H1 (cell line): ENCODE results near the gene LAMC3.

Source experiments
- CTCF ChIP-seq, 3 experiments: IDR thresholded peaks; 1 replicate in 2 of 3; 2 replicates in 1 of 3; pipeline versions ENCODE4 v1.5.1 to v1.6.1; 2011; ENCODE audit warnings: low read length in 3 of 3, mild to moderate bottlenecking in 3 of 3, inconsistent platforms in 2 of 3, low read depth in 1 of 3, moderate library complexity in 1 of 3; ENCODE audit not compliant: insufficient read depth in 1 of 3; ENCODE audit errors: control extremely low read depth in 1 of 3
- JUND ChIP-seq: IDR thresholded peaks from 2 replicates; pipeline ENCODE4 v1.6.1; 2011; ENCODE audit warnings: mild to moderate bottlenecking, improper control_type of control experiment, low read length
- POLR2A ChIP-seq, 2 experiments: IDR thresholded peaks; 1 replicate in 1 of 2; 2 replicates in 1 of 2; pipeline ENCODE4 v1.6.1; 2011; ENCODE audit warnings: low read depth in 2 of 2, low read length in 2 of 2, mild to moderate bottlenecking in 2 of 2; ENCODE audit errors: control extremely low read depth in 1 of 2
- POLR2AphosphoS5 ChIP-seq: IDR thresholded peaks from 2 replicates; pipeline ENCODE4 v1.6.1; 2011; ENCODE audit warnings: low read depth, low read length
- RBBP5 ChIP-seq: IDR thresholded peaks from 2 replicates; pipeline ENCODE4 v1.7.1; 2012; ENCODE audit warnings: low read depth, mild to moderate bottlenecking, inconsistent platforms, low read length, moderate library complexity, borderline replicate concordance
- RXRA ChIP-seq: IDR thresholded peaks from 2 replicates; pipeline ENCODE4 v1.6.1; 2011; ENCODE audit warnings: low read depth, mild to moderate bottlenecking, low read length, moderate library complexity; ENCODE audit not compliant: insufficient read depth
- TF ChIP-seq, protein P1 (sequence below): IDR thresholded peaks from 2 replicates; pipeline ENCODE4 v1.6.1; 2012; ENCODE audit warnings: inconsistent platforms

GRCh38 chr9:131101207-131101964 is 92.4 kb downstream of the LAMC3 start:
- TF ChIP-seq CTCF (IDR thresholded peaks at IDR 0.05; ENCODE audit: control extremely low read depth in 1 of 3, insufficient read depth in 1 of 3, low read depth in 1 of 3, low read length in 3 of 3) (no peak), POLR2AphosphoS5 (no peak), RXRA (no peak), JUND (no peak), POLR2A (IDR thresholded peaks at IDR 0.05; ENCODE audit: control extremely low read depth in 1 of 2, low read depth in 2 of 2, low read length in 2 of 2) (0 out of 3 replicates have a peak, but pooled peaks of 1 of the 2 experiments have one; percentile 22), RBBP5 (no peak)
- TF ChIP-seq, protein P1, sequence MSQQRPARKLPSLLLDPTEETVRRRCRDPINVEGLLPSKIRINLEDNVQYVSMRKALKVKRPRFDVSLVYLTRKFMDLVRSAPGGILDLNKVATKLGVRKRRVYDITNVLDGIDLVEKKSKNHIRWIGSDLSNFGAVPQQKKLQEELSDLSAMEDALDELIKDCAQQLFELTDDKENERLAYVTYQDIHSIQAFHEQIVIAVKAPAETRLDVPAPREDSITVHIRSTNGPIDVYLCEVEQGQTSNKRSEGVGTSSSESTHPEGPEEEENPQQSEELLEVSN: no peak
